ENCODE measurements around the gene CEPT1. TPM values are rescaled to one million over a fixed set of nuclear protein-coding genes. Genes with fewer than 3 reads are reported as not detected.

CEPT1 gene
- total RNA-seq, 1 experiment from 2014 or later, result 33.0 TPM

DNA sequence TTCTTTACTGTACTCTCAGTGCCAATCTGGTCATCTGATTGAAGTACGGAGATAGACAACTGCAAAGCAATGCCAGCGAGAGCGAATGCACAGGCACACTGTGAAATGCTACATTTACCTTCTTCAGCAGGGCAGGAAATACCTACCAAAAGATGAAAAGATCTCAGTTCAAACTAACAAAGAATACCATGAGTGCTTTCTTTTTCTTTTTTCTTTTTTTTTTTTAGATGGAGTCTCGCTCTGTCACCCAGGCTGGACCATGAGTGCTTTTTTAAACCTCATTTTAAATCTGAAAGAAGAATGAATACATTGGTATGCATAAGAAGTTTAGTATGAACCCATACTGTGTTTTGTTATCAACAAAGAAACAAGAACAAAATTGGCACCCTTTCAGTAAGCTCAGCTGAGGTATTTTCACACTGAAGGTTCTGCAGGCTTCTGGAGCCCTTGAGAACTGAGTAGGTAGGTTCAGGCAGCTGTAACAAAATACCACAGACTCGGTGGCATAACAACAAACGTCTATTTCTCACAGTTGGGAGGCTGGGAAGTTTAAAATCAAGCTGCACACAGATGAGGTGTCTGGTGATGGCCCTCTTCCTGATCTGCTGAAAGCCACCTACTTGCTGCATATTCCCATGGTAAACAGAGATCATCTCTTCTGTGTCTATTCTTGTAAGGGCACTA lies 85.8 kb downstream of the CEPT1 start:
- peaks cover 33 to 42% of the 10 kb centered on the region in 2 experiments for H3K4me1 Mint-ChIP-seq
- H3K27ac ChIP-seq (ENCODE audit: insufficient read length, low read depth, low read length), result no peak overlapping the region
- no CpG with 5 or more reads among the region's 6 CpGs for WGBS (ENCODE audit: extremely low coverage, insufficient read length, low lambda C conversion rate)
- DNase-seq, result no peak
- H4K8ac ChIP-seq (replicated peaks; ENCODE audit: insufficient read length, low read depth, low read length), result no peak overlapping the region
- no peak overlapping the region for H2BK5ac ChIP-seq (ENCODE audit: insufficient read length, low read length)
- no peaks in the 10 kb centered on the region for H4K20me1 ChIP-seq (ENCODE audit: control insufficient read depth, insufficient read depth, insufficient read length)
- H2BK15ac ChIP-seq (ENCODE audit: low read depth, low read length), result no peak overlapping the region
- H3T11ph ChIP-seq (ENCODE audit: low read length), result no peak overlapping the region
- H2BK120ac ChIP-seq (ENCODE audit: low read depth, low read length, poor library complexity, severe bottlenecking), result no peak overlapping the region
- no peak overlapping the region for H4K91ac ChIP-seq (ENCODE audit: insufficient read length, low read depth, low read length)
- H2BK12ac ChIP-seq (ENCODE audit: insufficient read length, low read depth, low read length), result no peak overlapping the region
- no peak overlapping the region for H4K5ac ChIP-seq (ENCODE audit: insufficient read length, low read depth, low read length)
- H3K4me2 ChIP-seq (ENCODE audit: insufficient read depth, insufficient read length, low read length), result no peak overlapping the region
- H2AK5ac ChIP-seq (ENCODE audit: insufficient read length, low read length), result no peak overlapping the region
- H3K4me1 ChIP-seq (ENCODE audit: insufficient read depth, low read length), result peaks cover 2% of the 10 kb centered on the region
- H3K18ac ChIP-seq (ENCODE audit: insufficient read length, low read depth, low read length), result no peak overlapping the region
- H3K4ac ChIP-seq (ENCODE audit: low read depth, low read length), result no peak overlapping the region
- H3K4me3 Mint-ChIP-seq, result no peak overlapping the region
- H2AFZ ChIP-seq (ENCODE audit: low read length), result no peak overlapping the region
- H3K9me3 Mint-ChIP-seq, result no peaks in the 10 kb centered on the region
- no peaks in the 10 kb centered on the region for H3K79me1 ChIP-seq (ENCODE audit: insufficient read depth, low read depth, low read length, poor library complexity, severe bottlenecking)
- TF ChIP-seq, protein P1, sequence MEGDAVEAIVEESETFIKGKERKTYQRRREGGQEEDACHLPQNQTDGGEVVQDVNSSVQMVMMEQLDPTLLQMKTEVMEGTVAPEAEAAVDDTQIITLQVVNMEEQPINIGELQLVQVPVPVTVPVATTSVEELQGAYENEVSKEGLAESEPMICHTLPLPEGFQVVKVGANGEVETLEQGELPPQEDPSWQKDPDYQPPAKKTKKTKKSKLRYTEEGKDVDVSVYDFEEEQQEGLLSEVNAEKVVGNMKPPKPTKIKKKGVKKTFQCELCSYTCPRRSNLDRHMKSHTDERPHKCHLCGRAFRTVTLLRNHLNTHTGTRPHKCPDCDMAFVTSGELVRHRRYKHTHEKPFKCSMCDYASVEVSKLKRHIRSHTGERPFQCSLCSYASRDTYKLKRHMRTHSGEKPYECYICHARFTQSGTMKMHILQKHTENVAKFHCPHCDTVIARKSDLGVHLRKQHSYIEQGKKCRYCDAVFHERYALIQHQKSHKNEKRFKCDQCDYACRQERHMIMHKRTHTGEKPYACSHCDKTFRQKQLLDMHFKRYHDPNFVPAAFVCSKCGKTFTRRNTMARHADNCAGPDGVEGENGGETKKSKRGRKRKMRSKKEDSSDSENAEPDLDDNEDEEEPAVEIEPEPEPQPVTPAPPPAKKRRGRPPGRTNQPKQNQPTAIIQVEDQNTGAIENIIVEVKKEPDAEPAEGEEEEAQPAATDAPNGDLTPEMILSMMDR (conservative IDR thresholded peaks at IDR 0.05), result no peak
- H3K9me3 ChIP-seq (ENCODE audit: control insufficient read depth, low read depth, low read length), result no peaks in the 10 kb centered on the region
- H3K27me3 ChIP-seq (ENCODE audit: insufficient read depth, low read length), result no peaks in the 10 kb centered on the region
- no peaks in the 10 kb centered on the region for H3K23me2 ChIP-seq (ENCODE audit: insufficient read length, low read depth, low read length, poor library complexity, severe bottlenecking)
- H3K27me3 Mint-ChIP-seq (ENCODE audit: low read depth), result peaks cover 18% of the 10 kb centered on the region
- no peak overlapping the region for H3K56ac ChIP-seq (ENCODE audit: insufficient read length, low read depth, low read length)
- no peaks in the 10 kb centered on the region for H3K79me2 ChIP-seq (ENCODE audit: insufficient read depth, low read length)
- H3K9ac ChIP-seq (ENCODE audit: extremely low read depth, insufficient read length, low read length), result no peak overlapping the region
- no peak overlapping the region for H3K14ac ChIP-seq (ENCODE audit: insufficient read depth, low read length)
- H2BK20ac ChIP-seq (ENCODE audit: low read depth, low read length, poor library complexity, severe bottlenecking), result no peak overlapping the region
- no peak overlapping the region for H3K23ac ChIP-seq (ENCODE audit: insufficient read length, low read depth, low read length)
- H3K36me3 Mint-ChIP-seq (ENCODE audit: insufficient read depth in 1 of 3, low read depth in 3 of 3), result no peaks in the 10 kb centered on the region; a peak in 1 of 7 replicates
- H3K27ac Mint-ChIP-seq, result no peak overlapping the region

All from H9 (cell line).